NCI-H2171 treated with DMSO at 0.1 percent for 48 hours (cell line): ENCODE data around the gene ATAD3C.

Experiments used
- DNase-seq: peaks from one replicate; lab custom pipeline; 2025; lab: John Stamatoyannopoulos, UW

ATAD3C gene

DNA sequence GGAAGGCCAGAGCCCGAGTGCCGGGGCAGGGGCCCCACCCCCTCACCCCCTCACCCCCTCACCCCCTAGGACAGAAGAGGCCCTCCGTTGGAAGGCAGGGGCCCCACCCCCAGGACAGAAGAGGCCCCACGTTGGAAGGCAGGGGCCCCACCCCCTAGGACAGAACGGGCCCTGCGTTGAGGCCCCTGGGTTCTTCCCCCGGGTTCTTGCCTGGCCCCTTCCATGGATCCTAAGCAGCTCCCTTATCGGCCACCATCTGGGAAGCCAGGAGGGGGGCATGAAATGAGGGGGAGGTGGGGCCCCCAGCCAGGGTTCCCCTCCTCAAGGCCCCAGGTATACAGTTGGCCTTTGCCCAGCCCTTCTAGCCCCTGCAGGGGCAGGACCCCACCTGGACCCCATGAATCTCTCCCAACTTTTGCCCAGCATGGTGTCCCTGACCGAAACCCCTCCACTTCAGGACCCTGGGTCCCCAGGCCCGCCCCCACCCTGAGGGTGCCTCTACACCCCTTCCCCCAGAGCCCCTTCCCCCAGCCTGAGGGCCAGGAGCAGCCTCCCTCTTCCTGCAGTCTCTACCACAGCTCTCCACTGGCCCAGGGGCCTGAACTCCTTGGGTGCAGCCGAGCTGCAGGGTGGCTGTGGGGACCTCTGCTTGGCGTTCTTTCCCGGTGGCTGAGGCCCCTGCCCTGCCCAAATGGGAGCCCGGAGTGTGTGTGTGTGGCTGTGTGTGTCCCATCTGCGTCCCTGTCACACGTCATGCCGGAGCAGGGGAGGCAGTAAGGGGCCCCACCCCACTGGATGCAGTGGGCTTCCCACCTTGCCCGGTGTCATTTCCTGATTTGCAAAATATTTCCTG lies 18.3 kb upstream of the ATAD3C start:
- peak; percentile 70 for DNase-seq

DNA sequence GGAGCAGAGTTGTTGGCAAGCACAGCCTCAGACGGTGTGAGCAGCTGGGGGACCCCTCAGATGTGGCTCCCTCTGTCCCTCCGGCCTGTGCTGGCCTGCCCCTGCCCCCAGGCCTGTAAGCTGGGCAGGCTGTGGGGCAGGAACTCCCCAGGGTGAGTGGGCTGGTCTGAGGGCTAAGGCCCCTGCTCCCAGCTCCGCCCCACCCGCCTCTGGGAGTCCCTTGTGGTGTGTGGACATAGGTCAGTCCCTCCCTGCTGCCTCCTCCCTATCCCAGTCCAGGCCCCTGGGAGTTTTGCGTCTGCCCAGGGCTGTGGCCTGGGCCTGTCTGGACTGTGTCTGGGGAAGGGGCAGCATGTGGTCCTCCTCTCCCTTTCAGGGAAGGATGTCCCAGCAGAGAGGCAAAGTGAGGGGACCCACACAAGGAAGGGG lies 17.6 kb upstream of the ATAD3C start:
- no peak for DNase-seq

DNA sequence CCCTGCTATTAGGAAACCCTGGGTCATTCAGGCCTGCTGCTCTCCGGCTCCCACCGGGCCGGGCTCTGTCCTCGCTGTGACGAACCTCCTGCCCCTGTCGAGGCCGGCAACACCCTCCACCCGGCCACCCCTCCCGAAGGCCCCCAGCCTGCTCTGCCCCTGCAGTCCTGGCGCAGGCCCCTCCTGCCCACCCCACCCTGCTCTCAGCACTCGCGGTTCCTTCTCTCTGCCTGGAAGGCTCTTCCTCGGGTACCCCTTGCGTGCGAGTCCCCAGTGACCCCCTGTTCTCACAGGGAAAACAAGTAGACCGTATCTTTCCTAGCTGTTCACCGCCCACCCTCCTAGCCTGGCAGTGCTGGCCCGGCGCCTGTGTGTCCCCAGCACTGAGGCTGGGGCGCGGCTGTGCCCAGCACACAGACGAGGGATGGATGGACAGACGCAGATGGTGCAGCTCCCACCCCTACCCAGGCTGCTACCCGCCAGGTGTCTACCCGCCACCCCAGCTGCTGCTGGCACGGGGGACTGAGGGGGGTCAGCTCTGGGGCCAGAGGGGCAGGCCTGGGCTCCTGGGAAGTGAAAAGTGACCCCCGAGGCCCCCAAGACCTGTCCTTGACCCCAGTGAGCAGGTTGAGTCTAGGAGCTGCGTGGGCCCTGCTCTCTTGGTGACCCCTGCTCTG lies 17.1 kb upstream of the ATAD3C start:
- DNase-seq, result peak; percentile 85

DNA sequence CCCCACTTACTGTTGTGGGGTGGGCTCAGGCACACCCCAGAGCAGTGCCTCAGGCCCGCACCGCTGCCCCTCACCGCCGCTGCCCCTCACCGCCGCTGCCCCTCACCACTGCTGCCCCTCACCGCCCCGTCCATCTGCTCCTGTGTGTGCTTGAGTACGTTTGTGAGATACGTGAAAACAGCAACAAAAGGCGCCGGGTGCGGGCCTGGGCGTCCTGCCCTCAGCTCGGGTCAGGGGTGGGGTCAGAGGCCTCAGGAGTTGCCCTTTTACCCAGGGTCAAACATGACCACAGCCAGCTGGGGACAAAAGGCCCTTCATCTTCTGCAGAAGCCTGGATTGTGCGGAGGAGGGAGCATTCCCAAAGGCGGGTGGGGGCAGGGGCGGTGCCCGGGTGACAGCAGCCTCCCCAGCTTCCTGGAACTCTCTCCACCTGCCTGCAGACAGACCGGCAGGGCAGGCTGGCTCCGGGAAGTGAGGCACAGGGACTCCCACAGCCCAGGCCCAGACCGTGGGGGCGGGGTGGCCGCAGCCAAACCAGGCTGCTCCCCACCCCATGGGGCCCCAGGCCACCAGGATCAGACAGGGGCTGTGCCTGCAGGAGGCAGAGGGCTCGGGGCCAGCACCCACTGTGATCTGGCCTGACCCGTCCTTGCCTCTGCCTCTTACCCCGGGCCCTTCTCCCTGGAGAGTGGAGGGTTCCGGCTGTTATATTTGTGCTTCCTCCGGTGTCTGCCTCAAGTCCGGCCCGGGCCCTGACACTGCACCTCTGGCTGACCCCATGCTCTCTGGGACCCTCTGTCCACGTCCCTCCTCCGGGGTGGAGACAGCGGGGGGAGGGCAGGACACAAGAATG lies 16.3 kb upstream of the ATAD3C start:
- DNase-seq, result peak; percentile 92

DNA sequence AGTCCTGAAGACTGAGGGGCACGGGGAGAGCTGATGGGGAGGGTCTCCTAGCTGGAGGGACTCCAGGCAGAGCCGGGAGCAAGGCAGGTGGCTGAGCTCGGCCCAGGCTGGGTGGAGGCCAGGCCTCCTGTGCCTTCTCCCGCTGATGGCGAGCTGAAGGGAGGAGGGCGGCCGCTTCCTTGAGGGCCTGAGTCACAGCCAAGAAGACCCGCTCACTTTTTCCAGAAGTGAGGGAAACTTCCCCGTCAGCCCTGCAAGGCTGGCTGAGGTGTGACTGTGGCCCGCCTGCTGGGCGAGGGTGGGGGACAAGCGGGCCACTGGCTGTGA lies 15.7 kb upstream of the ATAD3C start:
- peak; percentile 31 for DNase-seq

DNA sequence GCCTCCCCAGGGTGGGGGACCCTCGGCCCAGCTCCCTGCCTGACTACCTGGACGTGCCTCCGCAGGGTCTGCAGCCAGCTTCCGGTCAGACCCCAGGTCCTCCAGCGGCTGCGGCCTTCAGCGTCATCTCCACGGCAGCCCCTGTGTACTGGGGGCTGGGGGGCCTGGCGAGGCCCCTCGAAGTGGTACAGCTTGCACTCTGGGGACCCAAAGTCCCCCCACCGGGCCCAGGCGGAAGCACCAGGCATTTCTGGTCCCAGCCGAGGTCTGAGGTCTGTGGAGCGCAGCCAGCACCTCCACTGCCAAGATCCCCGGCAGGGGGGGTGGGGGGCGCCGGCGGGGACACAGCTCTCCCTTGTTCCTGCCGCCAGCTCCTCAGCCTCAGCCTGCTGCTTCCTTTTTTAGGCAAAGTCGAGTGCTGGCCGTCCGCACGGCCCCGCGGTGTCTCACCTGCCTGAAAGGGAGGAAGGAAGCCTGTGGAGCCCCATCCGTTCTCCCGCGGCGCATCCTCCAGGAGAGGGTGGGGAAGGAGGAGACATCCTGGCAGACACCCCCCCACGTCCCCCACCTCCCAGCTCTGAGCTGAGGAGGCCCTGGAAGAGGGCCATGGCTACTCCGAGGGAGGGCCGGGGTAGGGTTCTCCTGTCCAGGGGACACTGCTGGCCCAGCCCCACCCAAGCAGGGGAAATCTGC lies 15.2 kb upstream of the ATAD3C start:
- DNase-seq, result peak; percentile 41

DNA sequence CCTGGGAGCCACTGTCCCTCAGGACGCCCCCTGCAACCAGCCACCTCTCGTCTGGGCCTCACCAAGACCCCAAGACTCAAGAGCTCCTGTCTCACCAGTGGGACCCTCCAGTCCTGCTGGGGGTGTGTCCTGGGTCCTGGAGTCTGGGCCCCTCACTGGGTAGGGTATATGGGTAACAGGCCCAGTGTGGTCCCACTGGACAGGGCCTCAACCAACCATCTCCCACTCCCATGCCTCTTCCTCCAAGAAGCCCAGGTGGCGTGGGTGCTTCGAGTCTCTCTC lies 14.7 kb upstream of the ATAD3C start:
- no peak for DNase-seq

DNA sequence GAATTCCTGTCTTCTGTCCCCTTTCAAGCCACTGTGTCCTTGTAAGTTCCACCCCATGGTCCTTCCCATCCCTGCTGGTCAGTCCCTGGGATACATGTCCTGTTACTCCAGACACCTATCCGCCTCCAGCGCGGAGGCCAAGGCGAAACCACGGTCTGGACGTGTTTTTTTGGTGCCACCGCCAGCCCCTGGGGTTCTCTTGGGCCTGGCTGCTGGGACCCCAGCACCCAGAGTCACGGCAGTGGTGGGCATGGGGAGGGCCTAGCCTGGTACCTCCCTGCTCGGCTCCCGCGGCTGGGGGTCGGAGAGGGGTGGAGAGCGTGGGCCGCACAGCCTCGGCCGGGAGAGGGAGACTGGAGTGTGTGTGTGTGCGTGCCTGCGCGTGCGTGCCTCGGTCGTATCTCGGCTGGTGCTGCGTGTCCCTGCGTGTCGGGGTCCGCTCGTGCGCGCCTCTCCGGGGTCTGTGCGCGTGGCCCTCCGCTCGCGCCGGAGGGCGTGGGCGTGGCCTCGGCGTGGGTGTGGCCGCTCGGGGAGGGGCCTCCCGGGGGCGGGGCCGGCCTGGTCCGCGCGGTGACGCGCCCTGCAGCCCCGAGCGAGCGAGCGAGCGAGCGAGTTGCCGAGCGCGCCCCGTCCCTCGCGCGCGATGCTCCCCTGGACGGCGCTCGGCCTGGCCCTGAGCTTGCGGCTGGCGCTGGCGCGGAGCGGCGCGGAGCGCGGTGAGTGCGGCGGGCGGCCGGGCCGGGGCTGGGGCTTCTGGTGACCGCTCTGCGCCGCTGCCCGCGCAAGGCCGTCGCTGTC lies 14.2 kb upstream of the ATAD3C start, which contains the start of gene VWA1:
VWA1 (plus strand) TSS at position 585 of the 798 bp plus-strand sequence; CDS start at position 644, 59 bp downstream.
- DNase-seq, result no peak

DNA sequence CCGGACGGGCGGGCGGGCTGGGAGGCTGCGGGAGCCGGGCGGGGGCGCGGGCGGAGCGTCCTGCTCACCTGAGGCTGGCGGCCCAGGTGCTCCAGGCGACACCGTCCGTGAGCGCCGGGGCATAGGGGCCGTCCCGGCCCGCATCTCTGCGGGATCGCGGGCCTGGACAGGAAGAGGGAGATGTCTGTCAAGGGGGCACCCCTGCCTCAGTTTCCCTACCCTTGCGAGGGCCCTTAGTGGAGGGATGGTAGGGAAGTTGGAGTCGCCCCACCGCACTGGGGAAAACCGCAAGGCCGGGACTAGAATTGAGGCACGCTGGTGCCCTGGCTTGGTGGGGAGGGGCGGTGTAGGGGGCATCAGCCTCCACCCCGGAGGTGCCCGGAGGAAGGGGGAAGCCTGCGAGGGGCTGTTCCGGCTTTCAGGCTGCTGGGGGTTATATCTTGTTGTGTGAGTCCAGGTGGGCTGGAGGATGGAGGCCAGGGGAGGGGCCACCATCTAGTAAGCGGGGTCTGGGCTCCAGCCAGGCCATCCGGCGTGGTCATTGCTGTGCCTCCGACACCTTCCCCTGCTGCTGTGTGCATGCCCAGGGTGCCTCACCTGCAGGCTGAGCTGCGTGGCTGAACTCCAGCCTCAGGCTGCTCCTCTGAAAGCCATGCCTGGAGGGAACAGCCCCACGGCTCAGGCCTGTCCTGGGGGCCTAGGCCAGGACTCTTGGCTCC lies 13.4 kb upstream of the ATAD3C start:
- DNase-seq, result no peak

DNA sequence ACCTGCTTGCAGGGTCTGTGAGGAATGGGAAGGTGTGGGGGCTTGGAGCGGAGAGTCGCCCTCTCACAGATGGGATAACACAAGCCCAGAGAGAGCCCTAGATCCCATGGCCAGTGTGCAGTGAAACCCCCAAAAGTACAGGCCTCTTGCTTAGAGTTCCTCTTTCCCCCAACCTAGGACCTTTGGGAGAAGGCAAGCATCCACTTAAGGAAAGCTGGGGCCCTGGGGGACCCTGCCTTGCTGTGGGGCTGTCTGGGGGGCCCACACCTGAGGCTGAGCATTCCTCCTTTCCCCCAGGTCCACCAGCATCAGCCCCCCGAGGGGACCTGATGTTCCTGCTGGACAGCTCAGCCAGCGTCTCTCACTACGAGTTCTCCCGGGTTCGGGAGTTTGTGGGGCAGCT lies 12.9 kb upstream of the ATAD3C start:
- DNase-seq, result no peak

DNA sequence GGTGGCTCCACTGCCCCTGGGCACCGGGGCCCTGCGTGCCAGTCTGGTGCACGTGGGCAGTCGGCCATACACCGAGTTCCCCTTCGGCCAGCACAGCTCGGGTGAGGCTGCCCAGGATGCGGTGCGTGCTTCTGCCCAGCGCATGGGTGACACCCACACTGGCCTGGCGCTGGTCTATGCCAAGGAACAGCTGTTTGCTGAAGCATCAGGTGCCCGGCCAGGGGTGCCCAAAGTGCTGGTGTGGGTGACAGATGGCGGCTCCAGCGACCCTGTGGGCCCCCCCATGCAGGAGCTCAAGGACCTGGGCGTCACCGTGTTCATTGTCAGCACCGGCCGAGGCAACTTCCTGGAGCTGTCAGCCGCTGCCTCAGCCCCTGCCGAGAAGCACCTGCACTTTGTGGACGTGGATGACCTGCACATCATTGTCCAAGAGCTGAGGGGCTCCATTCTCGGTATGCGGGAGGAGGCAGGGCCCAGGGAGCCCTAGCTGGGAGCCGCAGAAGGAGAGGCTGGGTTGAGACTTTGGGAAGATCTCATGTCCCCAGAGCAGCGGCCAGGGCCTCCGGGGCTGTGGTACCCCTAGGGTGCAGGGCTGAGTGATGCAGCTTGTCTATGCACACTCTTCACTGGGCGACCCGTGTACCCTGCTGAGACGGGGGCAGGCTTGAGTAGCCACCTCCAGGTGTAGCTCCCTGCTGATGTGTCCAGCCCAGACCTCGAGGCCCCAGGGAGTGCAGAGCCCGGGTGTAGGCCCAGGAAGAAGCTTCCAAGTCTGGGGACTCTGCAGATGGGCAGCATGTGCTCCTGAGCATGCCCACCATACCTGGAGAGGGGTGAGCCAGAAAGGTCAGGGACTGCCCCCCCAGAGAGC lies 12.2 kb upstream of the ATAD3C start:
- no peak for DNase-seq

DNA sequence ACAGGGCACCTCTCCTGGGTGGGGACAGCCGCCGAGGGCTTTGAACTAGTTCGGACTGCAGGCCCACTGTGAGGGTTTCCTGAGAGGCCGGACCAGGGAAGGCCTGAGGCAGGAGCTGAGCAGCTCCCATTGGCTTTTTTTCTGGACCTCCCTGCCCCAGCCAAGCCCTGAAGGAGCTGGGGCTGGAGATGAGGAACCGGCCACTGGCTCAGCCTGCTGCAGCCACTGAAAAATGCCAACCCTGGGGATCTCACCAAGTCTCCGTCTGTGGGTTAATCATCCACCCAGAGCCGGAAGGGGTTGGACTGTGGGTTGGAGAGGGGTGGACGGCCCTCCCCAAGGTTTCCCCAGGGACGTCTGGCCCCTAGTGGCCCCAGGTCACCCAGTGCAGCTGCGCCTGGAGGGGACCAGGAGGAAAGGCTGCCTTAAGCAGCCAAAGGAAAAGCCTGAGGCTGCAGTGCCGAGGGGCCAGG lies 11.5 kb upstream of the ATAD3C start:
- DNase-seq, result no peak

DNA sequence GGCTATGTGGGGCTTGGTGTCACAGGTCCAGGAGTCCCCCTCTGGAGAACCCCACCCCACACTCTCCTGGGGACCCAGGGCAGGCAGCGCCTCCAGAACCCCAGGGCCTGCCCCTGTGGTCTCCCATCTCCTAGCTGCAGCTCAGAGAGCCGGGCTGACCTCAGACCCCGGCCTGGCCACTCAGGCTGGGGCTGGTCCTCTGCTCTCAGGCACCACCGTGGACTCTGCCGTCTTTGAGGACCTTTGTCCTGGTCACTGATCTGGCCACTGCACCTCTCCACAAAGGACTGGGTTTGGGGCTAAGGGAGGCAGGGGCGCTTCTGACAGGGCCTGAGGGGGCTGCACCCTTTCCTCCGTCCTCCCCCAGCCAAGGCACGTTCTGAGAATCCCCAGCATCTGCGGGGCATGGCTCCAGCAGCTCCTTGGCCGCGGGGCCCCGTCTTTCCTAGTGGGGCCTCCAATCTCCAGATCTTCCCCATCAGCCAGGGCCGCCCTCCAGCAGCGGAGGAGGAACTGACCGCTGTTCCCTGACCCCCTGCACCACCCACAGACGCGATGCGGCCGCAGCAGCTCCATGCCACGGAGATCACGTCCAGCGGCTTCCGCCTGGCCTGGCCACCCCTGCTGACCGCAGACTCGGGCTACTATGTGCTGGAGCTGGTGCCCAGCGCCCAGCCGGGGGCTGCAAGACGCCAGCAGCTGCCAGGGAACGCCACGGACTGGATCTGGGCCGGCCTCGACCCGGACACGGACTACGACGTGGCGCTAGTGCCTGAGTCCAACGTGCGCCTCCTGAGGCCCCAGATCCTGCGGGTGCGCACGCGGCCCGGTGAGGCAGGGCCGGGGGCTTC lies 10.7 kb upstream of the ATAD3C start:
- DNase-seq, result no peak

DNA sequence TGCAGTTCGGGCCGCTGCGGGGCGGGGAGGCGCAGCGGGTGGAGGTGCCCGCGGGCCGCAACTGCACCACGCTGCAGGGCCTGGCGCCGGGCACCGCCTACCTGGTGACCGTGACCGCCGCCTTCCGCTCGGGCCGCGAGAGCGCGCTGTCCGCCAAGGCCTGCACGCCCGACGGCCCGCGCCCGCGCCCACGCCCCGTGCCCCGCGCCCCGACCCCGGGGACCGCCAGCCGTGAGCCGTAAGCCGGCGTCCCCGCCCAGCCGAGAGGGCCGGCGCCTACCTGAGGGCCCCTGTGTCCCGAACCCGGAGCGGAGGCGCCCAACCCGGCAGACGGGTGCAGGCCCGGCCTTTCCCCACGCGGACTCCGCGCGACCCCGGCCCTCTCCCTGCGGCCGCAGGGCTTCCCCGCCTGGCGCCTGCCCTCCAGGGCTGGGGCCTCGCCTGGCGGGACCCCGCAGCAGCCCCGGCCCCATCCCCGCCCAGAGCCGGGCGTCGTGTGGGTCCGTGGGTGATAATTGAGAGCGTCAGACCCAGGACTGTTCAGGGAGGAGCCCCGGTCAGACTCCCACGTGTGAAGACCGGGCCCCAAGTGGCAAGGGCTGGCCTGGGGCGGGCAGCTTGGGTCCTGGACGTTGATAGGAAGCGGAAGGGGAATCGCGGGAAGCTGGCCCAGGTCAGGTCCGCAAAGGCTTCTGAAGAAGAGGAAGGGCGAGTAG lies 9.8 kb upstream of the ATAD3C start:
- no peak for DNase-seq

DNA sequence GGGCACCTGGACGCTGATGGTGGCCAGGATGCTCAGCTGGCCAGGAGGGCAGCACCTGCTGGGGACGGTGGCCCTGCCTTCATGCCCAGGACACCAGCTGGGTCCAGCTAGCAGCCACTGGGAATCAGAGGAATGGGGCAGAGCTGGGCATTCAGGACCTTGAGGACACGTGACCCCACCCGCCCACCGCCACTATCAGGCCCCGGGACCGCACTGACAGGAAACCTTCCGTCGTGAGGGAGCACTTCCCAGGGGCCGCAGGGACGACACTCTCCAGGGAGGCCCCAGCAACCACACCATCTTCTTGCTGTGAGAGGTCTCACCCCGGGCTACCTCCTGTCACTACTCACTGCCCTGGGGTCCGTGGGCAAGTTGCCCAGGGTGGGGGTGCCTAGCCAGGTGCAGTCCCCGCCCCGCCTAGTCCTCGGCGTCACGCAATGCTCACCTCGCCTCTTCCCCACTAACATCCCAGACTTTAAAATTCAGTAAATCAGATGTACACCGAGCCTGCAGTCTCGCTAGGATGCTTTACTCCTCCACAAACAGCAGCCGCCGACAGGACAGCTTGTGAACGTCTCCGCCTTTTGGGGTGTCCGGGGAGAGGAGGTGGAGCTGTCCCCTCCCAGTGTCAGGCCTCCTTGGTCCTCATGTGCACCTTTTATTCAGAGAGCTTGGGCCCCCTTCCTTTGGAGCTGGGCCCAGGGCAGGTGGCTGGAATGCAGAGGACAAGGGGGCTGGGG lies 9.1 kb upstream of the ATAD3C start:
- no peak for DNase-seq

DNA sequence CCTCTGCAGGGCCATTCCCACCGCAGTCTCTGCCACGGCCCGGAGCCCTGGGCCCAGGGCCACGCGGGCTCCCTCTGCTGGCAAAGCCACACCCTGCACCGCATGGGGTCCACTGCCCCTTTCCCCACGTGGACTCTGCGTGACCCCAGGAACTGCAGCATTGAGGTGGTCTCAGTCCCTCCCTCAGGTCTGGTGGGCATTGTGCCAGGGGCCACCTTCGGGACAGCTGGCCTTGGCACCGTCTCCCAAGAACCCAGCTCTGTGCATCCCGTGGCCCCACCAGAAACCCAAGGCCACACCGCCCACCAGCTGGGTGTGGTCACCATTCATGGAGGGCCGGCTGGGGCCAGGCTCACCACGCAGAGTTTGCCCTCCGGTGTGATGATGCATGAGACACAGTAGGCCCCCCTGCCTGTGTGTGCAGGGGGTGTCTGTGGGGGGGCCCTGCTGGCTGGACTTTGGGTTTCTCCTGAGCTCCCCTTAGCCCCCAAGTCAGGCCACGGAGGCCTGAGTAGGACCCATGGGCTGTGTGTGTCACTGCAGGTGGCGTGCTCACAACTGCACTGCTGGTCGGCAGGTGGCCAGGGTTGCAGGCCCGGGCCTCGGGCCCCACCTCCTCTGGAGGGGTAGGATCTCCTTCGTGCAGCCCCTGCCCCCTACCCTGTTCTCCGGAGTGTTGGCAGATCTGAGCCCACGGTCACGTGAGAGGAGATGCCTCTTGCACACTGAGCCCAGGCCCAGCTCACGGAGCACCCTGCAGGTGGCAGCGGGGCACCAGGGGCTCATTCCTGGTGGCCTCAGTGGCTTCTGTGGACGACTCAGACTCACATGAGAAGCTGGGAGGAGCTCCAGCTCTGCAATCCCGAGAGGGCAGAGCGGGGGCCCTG lies 8.2 kb upstream of the ATAD3C start:
- DNase-seq, result peak; percentile 51
